Liver (tissue), 9 donors: ENCODE measurements around the gene POLN. TPM values are rescaled to one million over a fixed set of nuclear protein-coding genes. Genes with fewer than 3 reads are reported as not detected.

Experiments used
- DNase-seq: peaks from one replicate; pipeline ENCODE4 v3.0.0-alpha.2; 2017; ENCODE audit warnings: low spot score
- H3K27ac ChIP-seq, 2 donors: one replicate each; pipeline ENCODE4 v1.7.0; 2013; ENCODE audit warnings: inconsistent platforms in 2 of 2, low read length in 2 of 2, control low read depth in 1 of 2, low read depth in 1 of 2, mild to moderate bottlenecking in 1 of 2
- H3K27me3 ChIP-seq, 4 donors: one replicate each; pipeline versions ENCODE4 v1.6.1 to v1.7.0; 2013; ENCODE audit warnings: low read length in 3 of 4, inconsistent platforms in 1 of 4, mild to moderate bottlenecking in 1 of 4, moderate library complexity in 1 of 4; ENCODE audit not compliant: control insufficient read depth in 4 of 4, insufficient read depth in 4 of 4
- H3K36me3 ChIP-seq, 4 donors: one replicate each; pipeline versions ENCODE4 v1.6.1 to v1.7.0; 2013; ENCODE audit warnings: low read length in 3 of 4, mild to moderate bottlenecking in 3 of 4, low read depth in 1 of 4, moderate library complexity in 1 of 4; ENCODE audit not compliant: control insufficient read depth in 4 of 4, insufficient read depth in 3 of 4
- H3K4me1 ChIP-seq, 4 donors: one replicate each; pipeline versions ENCODE4 v1.6.1 to v1.7.0; 2013; ENCODE audit warnings: low read length in 3 of 4, mild to moderate bottlenecking in 3 of 4, moderate library complexity in 1 of 4; ENCODE audit not compliant: control insufficient read depth in 4 of 4, insufficient read depth in 4 of 4
- H3K4me3 ChIP-seq, 3 donors: one replicate each; pipeline versions ENCODE4 v1.6.1 to v1.7.0; 2013; ENCODE audit warnings: low read length in 3 of 3, control low read depth in 1 of 3, low read depth in 1 of 3, mild to moderate bottlenecking in 1 of 3
- H3K9ac ChIP-seq, 2 donors: one replicate each; pipeline ENCODE4 v1.7.0; 2013; ENCODE audit warnings: low read length in 2 of 2, mild to moderate bottlenecking in 2 of 2, moderate library complexity in 2 of 2, control low read depth in 1 of 2, low read depth in 1 of 2
- H3K9me3 ChIP-seq, 4 donors: one replicate each; pipeline versions ENCODE4 v1.6.1 to v1.7.0; 2013; ENCODE audit warnings: low read length in 3 of 4; ENCODE audit not compliant: control insufficient read depth in 4 of 4
- ATF3 ChIP-seq: IDR thresholded peaks from 2 replicates; pipeline ENCODE4 v1.6.1; 2016; ENCODE audit warnings: antibody characterized with exemption
- CTCF ChIP-seq: fragments of 150-350 bp; IDR thresholded peaks from 2 replicates; pipeline ENCODE4 v1.5.1; 2017; ENCODE audit warnings: improper control_type of control experiment, low read depth, low read length; ENCODE audit not compliant: missing input control
- EGR1 ChIP-seq, 2 donors: IDR thresholded peaks; 2 replicates each; pipeline ENCODE4 v1.6.1; 2016 to 2018; ENCODE audit warnings: antibody characterized with exemption in 2 of 2, low read depth in 2 of 2
- FOXA2 ChIP-seq: IDR thresholded peaks from 2 replicates; pipeline ENCODE4 v1.6.1; 2016; ENCODE audit warnings: antibody characterized with exemption
- GABPA ChIP-seq, 2 donors: IDR thresholded peaks in 1 of 2; conservative IDR thresholded peaks in 1 of 2; 2 replicates each; pipeline ENCODE4 v1.6.1; 2016; ENCODE audit warnings: antibody characterized with exemption in 2 of 2, mild to moderate bottlenecking in 1 of 2, moderate library complexity in 1 of 2
- HNF4G ChIP-seq: IDR thresholded peaks from 2 replicates; pipeline ENCODE4 v1.6.1; 2016; ENCODE audit warnings: antibody characterized with exemption
- JUND ChIP-seq, 2 donors: IDR thresholded peaks; 2 replicates each; pipeline ENCODE4 v1.6.1; 2016; ENCODE audit warnings: antibody characterized with exemption in 2 of 2
- MAX ChIP-seq: IDR thresholded peaks from 2 replicates; pipeline ENCODE4 v1.6.1; 2016; ENCODE audit warnings: antibody characterized with exemption
- RAD21 ChIP-seq, 2 donors: IDR thresholded peaks; 2 replicates each; pipeline ENCODE4 v1.6.1; 2016; ENCODE audit warnings: antibody characterized with exemption in 2 of 2, mild to moderate bottlenecking in 2 of 2
- REST ChIP-seq: IDR thresholded peaks from 2 replicates; pipeline ENCODE4 v1.6.1; 2016; ENCODE audit warnings: antibody characterized with exemption, mild to moderate bottlenecking
- SP1 ChIP-seq: IDR thresholded peaks from 2 replicates; pipeline ENCODE4 v1.6.1; 2018; ENCODE audit warnings: antibody characterized with exemption, mild to moderate bottlenecking
- TAF1 ChIP-seq: conservative IDR thresholded peaks from 2 replicates; pipeline ENCODE4 v1.6.1; 2016; ENCODE audit warnings: antibody characterized with exemption, mild to moderate bottlenecking
- ZBTB33 ChIP-seq: IDR thresholded peaks from 2 replicates; pipeline ENCODE4 v1.6.1; 2016; ENCODE audit warnings: antibody characterized with exemption
- WGBS: extraction: QIAGEN DNeasy Blood & Tissue Kit; methylation state at CpG from one replicate; pipeline ENCODE4 v1.1.7; 2013; 5-methylcytosine and 5-hydroxymethylcytosine counted together
- polyA plus RNA-seq, 2 donors: library from polyadenylated mRNA; stranded (reverse) in 1 of 2; unstranded in 1 of 2; fragments of 200-250 nt in 1 of 2; fragments of >200 nt in 1 of 2; fragmentation: Nextera tagmentation in 1 of 2; extraction: Ambion mirVana in 1 of 2; gene quantifications; one replicate each; pipeline versions ENCODE4 v1.2.1 to v1.2.3, GENCODE V29; 2013 to 2015
- total RNA-seq, 2 donors: library from RNA; depleted of rRNA; stranded (reverse); fragments of >200 nt; gene quantifications; one replicate each; pipeline ENCODE4 v1.2.3, GENCODE V29; 2014
- donor health status: healthy.
- donor health status: healthy.
- donor health status: healthy.
- donor health status: healthy.
- donor health status: healthy.

The POLN gene
- total and polyA plus RNA-seq, 4 donors = 0.44 to 2.3 (median 1.4) TPM

GRCh38 chr4:2178986-2179385, 62.9 kb downstream of the POLN start:
- WGBS = 100% methylated on average over 1 of the region's 1 CpG
- Histone ChIP-seq H3K27ac (no peak overlapping the region), H3K27me3 (no peaks in the 10 kb centered on the region), H3K4me1 (no peaks in the 10 kb centered on the region), H3K36me3 (no peaks in the 10 kb centered on the region), H3K9ac (no peak overlapping the region), H3K4me3 (no peak overlapping the region), H3K9me3 (no peaks in the 10 kb centered on the region)
- TF ChIP-seq GABPA (IDR thresholded peaks at IDR 0.05 in 1 of 2, conservative IDR thresholded peaks at IDR 0.05 in 1 of 2) (no peak), FOXA2 (no peak), REST (no peak), SP1 (no peak), RAD21 (IDR thresholded peaks at IDR 0.05) (no peak), HNF4G (no peak), CTCF (no peak), EGR1 (IDR thresholded peaks at IDR 0.05; ENCODE audit: low read depth in 2 of 2) (no peak), TAF1 (no peak), MAX (no peak), ZBTB33 (no peak), JUND (IDR thresholded peaks at IDR 0.05) (no peak)
- DNase-seq = no peak

- H3K9ac ChIP-seq = no peak overlapping the region
- H3K36me3 ChIP-seq = no peaks in the 10 kb centered on the region
- H3K4me3 ChIP-seq = no peak overlapping the region
- H3K27me3 ChIP-seq = no peaks in the 10 kb centered on the region
- H3K27ac ChIP-seq = no peak overlapping the region
- H3K9me3 ChIP-seq = no peaks in the 10 kb centered on the region
- no peaks in the 10 kb centered on the region for H3K4me1 ChIP-seq
- TF ChIP-seq ATF3 (no peak), ZBTB33 (no peak)
- DNase-seq = no peak
- WGBS = 87% methylated on average over 4 of the region's 4 CpGs
These were observed 64.4 kb downstream of the POLN start for GRCh38 chr4:2177443-2178093.
